SHP77 (cell line): ENCODE results near the gene UQCC2.

ENCODE experiments used
- DNase-seq, 2 experiments: peaks; one replicate each; lab custom pipeline; 2025; lab: John Stamatoyannopoulos, UW

The UQCC2 gene

DNA sequence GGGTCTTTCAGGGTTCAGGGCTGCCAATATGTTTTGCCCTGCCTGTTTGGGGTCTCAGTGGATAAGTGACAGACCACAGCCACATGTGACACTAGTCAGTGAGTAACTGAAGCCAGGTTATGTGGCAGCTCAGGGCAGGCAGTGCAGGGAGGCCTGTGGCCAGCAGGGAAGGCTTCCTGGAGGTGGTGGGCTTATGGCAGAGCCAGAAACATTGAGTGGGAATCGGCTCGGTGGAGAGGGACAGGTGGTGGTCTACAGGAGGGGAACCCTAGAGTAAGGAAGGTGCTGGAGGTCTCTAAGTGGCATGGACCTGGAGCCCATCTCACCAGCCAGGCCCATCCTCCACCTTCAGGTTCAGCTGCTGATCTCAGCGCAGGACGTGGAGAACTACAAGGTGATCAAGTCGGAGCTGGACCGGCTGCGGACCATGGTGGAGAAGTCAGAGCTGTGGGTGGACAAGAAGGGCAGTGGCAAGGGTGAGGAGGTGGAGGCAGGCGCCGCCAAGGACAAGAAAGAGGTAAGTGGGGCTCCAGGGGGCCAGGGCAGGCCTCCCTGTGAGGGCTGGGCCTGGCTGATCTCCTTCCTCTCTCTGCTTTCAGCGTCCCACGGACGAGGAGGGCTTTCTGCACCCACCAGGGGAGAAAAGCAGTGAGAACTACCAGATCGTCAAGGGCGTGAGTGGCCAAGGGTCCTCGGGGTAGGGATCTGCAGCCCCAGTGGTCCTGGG is 34.9 kb downstream of the UQCC2 start:
- no peak for DNase-seq

DNA sequence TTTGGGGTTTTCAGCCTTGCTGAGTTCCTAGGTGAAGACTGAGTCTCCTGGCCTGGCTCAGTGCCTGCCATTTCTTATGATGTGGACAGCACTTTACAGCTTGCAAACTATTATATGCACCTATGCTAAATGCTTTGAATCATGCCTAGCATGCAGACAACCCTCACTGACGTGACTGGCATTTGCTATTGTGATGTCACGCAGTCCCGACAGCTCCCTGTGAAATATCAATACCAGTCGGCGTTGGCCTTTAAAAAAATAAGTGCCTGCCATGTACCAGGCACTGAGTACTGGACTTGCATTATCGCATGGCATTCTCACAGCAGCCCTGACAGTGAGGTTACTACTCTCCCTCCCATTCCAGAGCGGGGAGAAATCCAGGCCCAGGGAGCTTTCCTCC is 35.5 kb downstream of the UQCC2 start:
- DNase-seq: no peak

DNA sequence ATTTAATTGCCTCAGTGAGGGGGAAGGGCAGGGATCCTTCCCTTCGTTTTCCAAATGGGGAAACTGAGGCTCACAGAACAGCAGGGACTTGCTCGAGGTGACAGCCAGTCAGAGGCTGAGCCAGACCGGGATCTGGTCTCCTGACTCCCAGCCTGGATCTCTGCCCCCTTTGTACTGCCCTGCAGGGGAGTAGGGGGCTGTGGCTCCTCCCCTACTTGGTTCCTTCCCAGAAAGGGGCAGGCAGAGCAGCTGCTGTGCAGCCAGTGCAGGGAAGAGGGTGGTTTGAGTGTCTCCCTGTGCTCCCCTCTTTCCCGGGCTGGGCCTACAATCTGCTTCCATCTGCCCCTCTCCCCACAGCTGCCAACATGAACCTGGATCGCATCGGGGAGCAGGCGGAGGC is 37.6 kb downstream of the UQCC2 start:
- no peak for DNase-seq

DNA sequence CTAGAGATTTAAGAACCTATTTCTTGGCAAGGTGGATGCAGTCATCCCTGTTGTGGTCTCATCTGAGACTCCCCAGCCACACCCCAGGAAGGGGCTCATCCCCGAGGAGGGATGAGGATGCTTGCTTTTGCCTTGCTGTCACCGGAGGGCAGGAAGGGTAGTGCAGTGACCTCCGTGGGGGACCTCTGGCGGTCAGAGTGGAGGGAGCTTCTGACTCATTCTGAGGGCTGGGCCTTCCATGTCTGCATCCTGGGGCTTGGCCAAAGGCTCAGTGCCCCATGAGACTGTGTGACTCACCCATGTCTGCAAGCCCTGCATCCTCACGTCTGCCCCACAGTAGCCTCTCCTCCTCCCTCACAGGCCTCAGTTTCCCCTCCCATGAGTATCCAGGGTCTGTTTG is 38.7 kb downstream of the UQCC2 start:
- peak; percentile 28 to 42 for DNase-seq

DNA sequence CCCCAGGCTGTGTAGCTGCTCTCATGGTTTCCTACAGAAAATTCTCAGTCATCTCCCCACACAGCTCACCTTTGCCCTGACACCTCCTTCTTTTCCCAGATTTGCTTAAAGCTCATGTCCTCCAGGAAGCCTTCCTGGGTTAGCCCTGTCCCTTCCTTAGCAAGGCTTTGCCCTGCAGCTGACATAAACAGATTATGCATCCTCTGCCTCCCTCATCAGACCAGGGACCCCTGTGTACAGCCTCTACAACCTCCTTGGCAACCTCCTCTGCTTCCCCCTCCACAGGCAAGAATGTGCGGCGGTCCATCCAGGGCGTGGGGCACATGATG is 39.8 kb downstream of the UQCC2 start:
- DNase-seq: no peak

DNA sequence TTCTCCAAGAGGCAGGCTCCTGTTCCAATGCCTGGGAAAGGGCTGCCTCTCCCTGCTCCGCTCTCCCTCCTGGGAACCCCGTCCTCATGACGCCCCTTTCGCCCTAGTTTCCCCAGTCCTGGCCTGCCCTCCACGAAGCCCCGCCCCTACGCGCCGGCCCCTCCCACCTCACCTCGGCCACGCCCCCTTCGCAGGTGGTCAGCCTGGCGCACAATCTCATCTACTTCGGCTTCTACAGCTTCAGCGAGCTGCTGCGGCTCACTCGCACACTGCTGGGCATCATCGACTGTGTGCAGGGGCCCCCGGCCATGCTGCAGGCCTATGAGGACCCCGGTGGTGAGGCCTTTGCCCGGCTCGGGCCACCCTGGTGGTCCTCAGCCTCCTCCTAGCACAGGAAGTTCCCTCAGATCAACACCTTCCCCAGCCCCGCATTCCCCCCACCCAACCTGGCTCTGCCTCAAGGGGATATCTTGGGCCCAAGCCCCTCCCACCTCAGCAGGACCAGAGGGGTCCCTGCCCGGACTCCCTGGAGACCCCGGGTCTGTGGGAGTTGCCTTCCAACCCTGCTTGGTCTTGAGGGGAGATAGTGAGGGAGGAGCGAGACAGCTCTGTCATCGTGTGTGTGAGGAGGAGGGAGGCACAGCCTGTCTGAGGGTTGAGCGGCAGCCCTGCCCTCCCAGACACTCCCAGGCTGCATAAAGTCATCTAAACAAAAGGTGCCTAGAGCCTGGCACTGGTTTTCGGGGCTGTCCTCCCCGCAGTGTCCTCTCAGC is 40.3 kb downstream of the UQCC2 start:
- DNase-seq: no peak

DNA sequence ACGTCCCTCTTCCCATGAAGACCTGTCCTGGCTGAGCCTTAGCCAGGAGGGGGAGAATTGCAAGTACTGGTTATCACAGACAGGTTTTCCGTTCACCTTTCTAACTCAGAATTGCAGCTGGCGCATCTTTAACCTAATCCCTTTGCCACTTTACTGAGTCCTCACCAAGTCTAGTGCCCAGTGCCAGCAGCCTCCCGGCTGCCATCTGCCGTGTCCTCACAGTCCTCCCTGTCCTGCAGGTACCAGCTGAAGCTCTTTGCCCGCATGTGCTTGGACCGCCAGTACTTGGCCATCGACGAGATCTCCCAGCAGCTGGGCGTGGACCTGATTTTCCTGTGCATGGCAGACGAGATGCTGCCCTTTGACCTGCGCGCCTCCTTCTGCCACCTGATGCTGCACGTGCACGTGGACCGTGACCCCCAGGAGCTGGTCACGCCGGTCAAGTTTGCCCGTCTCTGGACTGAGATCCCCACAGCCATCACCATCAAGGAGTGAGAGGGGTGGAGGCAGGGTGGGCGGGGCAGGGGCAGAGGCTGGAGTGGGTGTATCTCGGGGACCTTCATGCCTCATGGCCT is 41.3 kb downstream of the UQCC2 start:
- DNase-seq: no peak

DNA sequence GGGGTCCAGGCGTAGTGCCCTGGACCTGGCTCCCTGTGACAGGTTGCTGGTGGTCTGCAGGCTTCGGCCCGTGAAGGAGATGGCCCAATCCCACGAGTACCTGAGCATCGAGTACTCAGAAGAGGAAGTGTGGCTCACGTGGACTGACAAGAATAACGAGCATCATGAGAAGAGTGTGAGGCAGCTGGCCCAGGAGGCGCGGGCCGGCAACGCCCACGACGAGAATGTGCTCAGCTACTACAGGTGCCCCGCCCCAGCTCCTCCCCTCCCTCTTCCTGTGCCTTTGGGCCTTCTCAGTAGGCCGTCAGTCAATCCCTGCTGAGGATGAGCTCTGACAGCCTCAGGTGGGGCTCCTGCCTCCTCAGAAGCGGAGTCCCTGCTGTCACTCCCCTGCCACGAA is 42.6 kb downstream of the UQCC2 start:
- DNase-seq: no peak

DNA sequence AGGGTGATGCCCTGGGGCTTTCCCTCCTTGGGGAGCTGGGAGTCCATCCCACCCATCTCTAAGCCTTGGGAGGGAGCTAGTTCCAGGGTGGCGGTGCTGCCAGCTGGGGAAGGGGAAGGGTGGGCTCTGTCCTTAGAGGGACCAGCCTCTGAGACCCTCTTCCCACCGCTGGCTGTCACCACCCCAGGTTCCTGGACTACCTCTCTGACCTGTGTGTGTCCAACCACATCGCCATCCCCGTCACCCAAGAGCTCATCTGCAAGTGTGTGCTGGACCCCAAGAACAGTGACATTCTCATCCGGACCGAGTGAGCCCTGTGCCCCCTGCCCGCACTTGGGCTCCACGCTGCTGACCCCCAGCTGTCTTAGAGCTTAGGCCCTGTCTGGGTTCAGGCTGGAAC is 43.2 kb downstream of the UQCC2 start:
- DNase-seq: no peak

DNA sequence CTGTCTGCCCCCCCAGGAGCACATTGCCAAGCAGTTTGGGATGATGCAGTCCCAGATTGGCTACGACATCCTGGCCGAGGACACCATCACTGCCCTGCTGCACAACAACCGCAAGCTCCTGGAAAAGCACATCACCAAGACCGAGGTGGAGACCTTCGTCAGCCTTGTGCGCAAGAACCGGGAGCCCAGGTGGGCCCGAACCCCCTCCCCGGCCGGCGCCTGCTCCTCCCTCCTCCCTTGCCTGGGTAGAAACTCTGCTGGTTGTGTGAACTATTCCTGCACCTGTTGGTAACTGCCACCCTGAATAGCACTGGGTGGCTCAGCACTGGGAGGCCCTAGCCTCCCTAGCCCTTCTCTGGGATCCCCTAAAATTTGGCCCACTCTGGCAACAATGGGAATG is 43.7 kb downstream of the UQCC2 start:
- DNase-seq: no peak

DNA sequence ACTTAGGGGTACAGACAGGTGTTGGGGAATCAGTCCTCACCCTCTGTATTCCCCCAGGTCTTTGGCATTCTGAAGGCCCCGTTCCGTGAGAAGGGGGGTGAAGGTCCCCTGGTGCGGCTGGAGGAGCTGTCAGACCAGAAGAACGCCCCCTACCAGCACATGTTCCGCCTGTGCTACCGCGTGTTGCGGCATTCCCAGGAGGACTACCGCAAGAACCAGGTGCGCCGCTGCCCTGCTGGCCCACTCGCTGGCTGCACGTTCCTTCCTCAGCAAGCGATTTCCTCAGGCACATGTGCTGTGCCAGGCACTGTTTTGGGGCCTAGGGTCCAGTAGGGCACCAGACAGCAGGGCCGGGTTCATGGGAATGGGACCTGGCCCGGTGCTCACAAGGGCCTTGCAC is 44.4 kb downstream of the UQCC2 start:
- no peak for DNase-seq

DNA sequence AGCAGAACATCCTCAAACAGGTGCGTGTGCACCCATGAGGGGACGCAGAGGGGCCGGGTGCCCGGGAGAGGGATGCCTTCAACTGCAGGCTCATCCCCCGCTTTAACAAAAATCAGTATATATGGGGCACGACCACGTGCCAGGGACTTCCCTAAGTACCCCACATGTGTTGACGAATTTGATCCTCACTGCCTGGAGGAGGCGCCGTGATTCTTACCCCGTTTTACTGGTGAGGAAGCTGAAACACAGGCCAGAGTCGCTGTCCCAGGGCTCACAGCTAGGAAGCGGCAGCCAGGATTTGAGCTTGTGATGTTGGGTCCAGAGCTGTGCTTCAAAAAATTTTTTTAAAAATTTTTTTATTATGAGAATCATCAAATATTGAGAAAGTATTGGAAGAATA is 45.5 kb downstream of the UQCC2 start:
- no peak for DNase-seq

DNA sequence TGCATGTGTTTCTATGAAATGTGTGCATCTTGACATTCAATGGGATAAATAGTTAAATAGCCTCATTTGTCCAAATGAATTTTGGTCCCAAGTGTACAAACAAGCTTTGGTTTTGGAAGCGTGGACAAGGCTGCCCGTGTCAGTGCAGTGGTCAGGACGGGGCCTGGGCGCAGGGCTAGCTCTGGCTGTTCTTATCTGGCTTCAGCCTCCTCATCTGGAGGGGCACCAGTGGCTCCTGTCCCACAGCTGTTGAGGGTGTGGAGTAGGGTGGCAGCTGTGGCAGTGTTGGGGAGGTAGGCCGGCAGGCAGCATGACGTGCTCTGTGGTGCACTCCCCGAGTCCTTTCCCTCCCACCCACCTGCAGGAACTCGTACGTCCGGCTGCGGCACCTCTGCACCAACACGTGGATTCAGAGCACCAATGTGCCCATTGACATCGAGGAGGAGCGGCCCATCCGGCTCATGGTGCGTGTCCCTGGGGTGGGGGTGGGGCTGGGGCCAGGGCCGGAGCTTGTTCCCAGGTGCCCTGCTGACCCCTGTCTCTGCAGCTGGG is 46.9 kb downstream of the UQCC2 start:
- DNase-seq: no peak

DNA sequence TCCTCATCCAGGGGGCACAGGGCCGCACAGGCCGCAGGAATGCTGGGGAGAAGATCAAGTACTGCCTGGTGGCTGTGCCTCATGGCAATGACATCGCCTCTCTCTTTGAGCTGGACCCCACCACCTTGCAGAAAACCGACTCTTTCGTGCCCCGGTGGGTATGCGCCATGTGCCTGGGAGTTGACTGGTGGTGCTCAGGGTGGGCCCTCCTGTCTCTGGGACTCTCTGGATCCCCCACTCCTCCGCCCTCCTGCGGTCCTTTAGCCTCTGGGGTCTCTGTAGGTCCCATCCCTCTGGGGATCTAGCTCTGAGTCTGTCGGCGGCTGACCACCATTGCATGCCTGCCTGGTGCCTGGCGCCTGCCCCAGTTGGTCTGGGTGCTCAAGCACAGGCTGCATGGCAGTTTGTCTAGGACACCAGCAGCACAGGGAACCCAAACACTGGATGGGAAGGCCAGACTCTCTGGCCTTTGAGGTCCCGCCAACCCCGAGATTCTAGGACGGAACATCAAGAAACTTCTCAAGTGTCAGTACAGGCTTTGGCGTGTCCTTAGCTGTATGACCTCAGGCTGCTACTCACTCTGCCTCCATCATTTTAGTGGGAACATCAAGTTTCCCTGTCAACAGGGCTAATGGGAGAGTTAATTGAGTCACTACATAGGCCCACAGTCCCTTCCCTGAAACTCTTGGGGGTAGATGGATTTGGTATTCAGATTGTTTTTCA is 47.6 kb downstream of the UQCC2 start:
- DNase-seq: no peak

DNA sequence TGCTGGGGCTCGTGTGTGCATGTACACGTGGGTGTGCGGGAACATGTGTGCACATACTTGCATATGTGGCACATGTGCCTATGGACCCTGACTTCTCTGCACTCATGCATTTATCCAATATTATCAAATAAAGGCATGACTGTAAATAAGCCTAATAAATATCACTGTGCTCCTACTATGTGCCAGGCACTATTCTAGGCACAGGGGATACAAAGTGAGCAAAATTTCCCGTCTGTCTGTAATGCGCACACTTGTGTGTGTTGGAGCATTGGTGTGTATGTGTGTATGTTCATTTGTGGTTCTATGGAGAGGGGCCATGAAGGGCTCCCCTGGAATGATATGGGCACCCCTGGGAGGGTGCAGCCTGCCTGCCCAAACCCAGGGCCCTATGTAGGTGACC is 48.5 kb downstream of the UQCC2 start:
- DNase-seq: no peak

DNA sequence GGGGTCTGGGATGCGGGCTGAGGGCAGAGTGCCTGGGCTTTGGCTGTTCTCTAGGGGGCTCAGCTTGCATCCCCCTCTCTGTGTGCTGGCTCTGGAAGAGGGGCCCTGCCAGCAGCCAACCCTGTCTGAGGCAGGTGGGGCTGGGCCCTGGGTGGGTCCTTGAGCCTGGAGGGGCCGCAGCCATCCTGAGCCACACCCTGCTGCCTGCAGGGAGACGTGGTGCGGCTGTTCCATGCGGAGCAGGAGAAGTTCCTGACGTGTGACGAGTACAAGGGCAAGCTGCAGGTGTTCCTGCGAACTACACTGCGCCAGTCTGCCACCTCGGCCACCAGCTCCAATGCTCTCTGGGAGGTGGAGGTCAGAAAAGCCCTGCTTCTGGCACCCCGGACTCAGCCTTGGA is 49.2 kb downstream of the UQCC2 start:
- no peak for DNase-seq

DNA sequence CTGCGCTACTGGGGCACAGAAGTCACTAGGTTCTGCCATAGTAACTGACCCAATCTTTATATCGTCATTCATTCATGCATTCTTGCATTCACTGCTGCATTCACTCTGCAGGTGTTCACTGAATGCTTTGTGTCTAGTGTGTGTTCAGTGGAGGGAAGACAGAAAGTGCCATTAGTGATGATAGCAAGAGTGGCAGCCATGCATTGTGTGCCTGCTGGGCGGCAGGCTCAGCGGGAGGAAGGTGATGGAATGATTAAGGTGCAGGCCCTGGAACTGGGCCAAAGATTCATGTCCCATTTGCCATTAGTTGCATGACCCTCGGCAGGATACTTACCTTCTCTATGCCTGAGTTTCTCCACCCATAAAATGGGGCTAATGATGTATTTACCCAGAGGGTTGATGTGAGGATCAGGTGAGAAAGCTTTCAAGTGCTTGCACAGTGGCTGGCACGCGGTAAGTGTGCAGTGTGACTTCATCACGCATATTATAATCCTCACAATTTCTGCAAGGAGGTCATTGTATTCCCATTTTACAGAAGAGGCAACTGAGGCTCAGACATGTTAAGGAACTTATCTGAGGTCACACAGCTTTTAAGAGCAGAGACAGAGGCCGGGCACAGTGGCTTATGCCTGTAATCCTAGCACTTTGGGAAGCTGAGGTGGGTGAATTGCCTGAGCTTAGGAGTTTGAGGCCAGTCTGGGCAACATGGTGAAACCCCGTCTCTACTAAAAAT is 50.2 kb downstream of the UQCC2 start:
- no peak for DNase-seq

DNA sequence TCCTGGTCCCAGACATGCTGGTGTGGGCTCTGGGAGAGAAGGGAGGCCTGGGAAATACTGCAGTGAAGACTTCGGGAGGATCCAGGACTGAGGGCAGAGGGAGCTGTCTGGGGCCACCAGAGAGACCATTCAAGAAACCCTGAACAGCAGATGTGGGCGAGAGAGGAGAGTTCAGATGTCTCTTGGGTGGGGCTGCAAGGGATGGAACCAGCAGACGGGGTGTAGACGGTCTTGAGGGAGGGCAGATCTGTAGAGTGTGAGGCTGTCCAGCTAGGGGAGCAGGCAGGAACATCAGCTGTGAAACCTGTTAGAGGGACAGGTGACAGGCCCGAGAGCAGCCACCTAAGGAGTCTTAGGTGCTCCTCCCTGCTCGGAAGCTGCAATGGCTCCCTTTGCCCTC is 51.5 kb downstream of the UQCC2 start:
- no peak for DNase-seq

DNA sequence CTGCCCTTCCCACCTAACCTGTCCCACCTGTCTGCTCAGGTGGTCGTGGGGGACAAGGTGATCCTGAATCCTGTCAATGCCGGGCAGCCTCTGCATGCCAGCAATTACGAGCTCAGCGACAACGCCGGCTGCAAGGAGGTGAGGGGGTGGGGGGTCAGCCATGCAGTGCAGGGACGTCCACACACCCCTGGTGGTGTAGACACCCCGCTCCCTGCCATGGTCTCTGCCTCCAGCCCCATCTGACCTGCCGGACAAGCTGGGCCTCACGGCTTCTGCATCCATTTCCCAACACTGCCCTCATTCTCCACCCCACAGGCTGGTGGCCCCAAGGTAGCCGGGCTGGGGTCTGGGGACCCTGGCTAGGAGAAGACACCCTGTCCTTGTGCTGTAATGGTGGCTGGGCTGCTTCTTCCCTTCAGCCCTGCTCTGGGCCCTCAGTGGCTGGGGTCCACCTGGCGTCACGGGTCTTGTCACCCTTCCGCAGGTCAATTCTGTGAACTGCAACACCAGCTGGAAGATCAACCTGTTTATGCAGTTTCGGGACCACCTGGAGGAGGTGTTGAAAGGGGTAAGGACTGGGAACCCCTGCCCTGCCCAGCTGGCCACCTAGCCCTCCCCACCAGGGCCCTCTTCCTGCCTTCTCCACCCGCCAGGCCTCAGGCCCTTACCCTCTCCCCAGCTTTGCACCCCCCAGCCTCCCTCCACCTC is 52.4 kb downstream of the UQCC2 start:
- DNase-seq: no peak

DNA sequence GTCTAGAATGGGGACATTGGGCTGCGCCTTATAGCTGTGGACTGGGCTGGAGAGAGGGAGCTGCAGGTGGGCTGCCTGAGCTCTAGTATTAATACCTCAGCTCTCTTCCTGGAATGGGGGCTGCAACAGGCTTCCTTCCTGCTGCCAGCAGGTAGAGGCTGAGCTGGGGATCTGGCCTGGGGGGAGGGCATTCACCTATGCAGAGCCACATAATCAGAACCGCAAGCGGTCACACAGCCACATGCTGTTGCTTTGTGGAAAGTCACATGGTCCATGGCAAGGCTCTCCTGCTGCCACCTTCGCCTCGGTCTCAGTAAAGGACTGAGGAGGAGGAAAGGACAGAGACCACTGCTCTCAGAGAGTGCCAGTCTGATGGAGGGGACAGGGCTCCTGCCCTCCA is 54.7 kb downstream of the UQCC2 start:
- no peak for DNase-seq

DNA sequence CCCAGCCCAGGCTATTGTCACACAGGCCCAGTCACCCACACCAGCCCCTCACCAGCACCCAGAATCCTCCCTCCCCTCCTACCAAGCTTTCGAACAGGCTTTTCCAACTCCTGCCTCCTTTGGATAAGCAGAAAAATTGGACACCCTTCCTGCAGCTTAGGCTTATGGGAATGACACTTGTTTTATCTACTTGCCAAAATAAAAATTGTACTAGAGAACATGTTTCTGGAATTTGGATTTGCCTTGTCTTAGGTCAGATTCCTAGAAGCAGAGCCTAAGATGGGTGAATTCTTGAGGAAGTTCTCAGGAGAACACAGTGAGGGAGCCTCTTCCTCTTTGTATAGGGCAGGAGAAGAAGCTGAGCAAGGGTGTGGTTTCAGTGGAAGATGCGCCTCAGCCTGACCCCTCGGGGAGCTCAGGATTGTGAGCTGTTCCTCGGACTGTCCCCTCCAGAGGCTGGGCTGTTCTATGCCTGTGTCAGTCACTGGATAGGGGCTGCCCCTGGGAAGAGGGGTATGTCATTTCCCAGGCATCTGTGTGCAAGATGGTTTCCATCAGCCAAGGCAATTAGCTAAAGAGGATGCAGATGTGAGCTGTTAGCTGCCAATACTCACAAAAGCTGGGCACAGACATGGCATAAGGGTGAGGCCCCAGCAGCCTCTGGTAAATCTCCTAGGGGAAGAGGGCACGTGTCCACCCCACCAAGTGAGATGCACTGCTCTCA is 56.5 kb downstream of the UQCC2 start:
- DNase-seq: no peak
